ENCODE measurements around the gene PPP1R3F.

Gene PPP1R3F

DNA sequence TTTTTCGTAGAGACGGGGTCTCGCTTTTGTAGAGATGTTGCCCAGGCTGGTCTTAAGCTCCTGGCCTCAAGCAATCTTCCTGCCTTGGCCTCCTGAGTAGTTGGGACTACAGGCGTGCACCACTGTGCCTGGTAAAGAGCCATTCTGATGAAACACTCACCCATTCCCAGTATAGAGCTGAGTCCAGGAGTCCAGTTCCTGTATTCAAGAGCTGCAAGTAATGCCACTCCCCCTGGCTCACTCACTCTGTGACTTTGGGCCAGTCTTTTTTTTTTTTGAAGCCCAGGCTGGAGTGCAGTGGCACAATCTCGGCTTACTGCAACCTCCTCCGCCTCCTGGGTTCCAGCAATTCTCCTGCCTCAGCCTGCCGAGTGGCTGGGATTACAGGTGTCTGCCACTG is 30.9 kb upstream of the PPP1R3F start:
- H3K4me3 ChIP-seq (ENCODE audit: low read depth, low read length): no peak overlapping the region
- no peak for DNase-seq (ENCODE audit: low read depth)
- TF ChIP-seq, protein P1, sequence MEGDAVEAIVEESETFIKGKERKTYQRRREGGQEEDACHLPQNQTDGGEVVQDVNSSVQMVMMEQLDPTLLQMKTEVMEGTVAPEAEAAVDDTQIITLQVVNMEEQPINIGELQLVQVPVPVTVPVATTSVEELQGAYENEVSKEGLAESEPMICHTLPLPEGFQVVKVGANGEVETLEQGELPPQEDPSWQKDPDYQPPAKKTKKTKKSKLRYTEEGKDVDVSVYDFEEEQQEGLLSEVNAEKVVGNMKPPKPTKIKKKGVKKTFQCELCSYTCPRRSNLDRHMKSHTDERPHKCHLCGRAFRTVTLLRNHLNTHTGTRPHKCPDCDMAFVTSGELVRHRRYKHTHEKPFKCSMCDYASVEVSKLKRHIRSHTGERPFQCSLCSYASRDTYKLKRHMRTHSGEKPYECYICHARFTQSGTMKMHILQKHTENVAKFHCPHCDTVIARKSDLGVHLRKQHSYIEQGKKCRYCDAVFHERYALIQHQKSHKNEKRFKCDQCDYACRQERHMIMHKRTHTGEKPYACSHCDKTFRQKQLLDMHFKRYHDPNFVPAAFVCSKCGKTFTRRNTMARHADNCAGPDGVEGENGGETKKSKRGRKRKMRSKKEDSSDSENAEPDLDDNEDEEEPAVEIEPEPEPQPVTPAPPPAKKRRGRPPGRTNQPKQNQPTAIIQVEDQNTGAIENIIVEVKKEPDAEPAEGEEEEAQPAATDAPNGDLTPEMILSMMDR (IDR thresholded peaks at IDR 0.05; ENCODE audit: control insufficient read depth, extremely low read depth, insufficient read depth): no peak

DNA sequence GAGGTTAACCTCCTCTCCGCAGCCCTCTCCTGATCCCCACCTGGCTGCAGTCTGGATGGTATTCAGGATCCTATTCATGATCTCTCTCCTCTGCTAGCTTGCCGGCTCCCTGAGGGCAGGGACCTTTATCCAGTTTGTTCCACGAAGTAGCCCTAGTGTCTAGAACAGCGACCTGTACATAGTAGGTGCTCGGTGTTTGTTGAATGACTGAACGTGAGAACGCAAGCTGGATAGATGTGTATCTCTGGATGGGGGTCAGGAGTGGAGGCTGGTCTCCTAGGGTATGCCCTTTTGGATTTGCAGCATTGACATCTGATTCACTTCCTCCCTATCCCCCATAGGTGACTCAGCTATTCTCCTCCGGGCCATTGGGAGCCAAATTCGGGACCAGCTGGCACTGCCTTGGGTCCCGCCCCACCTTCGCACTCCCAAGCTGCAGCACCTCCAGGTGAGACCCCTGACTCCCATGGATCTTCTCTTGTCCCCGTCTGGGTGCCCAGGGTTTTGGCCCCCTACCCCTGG is 27.0 kb upstream of the PPP1R3F start:
- no peak for DNase-seq (ENCODE audit: low read depth)
- TF ChIP-seq, protein P1 (IDR thresholded peaks at IDR 0.05; ENCODE audit: control insufficient read depth, extremely low read depth, insufficient read depth): no peak
- no peak overlapping the region for H3K4me3 ChIP-seq (ENCODE audit: low read depth, low read length)

DNA sequence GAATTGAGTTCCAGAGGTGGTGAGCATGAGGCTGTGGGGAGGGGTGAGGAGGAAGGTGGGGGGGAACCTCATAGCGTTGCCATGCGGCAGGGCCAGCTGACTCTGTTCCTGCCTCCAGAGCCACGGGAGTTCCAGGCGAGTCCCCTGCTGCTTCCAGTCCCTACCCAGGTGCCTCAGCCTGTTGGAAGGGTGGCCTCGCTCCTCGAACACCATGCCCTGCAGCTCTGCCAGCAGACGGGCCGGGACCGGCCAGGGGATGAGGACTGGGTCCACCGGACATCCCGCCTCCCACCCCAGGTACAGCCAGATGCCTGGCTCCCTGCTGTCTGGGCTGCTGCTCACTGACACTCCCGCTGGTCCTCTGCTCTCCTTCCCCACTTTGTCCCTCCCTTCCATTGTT is 26.4 kb upstream of the PPP1R3F start:
- DNase-seq (ENCODE audit: low read depth): no peak
- TF ChIP-seq, protein P1 (IDR thresholded peaks at IDR 0.05; ENCODE audit: control insufficient read depth, extremely low read depth, insufficient read depth): no peak

DNA sequence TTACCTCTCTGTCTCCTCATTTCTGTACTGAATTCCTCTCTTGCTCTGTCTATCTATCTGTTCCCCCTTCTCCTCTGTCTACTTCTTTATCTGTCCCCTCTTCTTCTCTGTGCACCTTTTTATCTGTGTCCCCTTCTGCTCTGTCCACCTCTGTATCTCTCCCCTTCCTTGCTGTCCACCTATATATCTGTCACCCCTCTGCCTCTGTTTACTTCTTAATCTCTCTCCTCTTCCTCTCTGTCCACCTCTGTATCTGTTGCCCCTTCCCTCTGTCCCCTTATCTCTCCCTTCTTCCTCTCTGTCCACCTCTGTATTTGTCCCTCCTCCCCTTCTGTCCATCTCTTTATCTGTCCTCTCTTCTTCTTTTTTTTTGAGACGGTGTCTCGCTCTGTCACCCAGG is 25.4 kb upstream of the PPP1R3F start:
- TF ChIP-seq, protein P1 (IDR thresholded peaks at IDR 0.05; ENCODE audit: control insufficient read depth, extremely low read depth, insufficient read depth): no peak
- no peak for DNase-seq (ENCODE audit: low read depth)
- no peak overlapping the region for H3K4me3 ChIP-seq (ENCODE audit: low read depth, low read length)

More for the DNA sequence above, 26.4 kb upstream of the PPP1R3F start:
- H3K4me3 ChIP-seq (ENCODE audit: low read depth, low read length): no peak overlapping the region

- DNase-seq (ENCODE audit: low read depth): no peak
- no peak overlapping the region for H3K4me3 ChIP-seq (ENCODE audit: low read depth, low read length)
- TF ChIP-seq, protein P1 (IDR thresholded peaks at IDR 0.05; ENCODE audit: control insufficient read depth, extremely low read depth, insufficient read depth): no peak
Observed at GRCh38 chrX:49246541-49246940, 23.1 kb upstream of the PPP1R3F start.

DNA sequence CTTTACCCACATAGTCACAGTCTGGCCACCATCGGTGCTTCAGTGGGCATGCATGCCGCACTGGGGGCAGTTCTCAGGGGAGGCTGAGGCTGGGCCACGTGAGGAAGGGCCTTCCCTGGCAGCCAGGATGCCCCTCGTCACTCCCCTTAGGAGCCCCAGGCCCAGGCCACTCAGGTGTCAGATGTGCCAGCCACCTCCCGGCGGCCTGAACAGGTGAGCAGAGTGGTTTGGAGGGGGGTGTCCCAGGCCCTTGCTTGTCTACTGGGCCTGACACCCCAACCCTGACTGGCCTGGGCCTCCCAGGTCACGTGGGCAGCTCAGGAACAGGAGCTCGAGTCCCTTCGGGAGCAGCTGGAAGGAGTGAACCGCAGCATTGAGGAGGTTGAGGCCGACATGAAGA is 22.2 kb upstream of the PPP1R3F start:
- TF ChIP-seq, protein P1 (IDR thresholded peaks at IDR 0.05; ENCODE audit: control insufficient read depth, extremely low read depth, insufficient read depth): no peak
- no peak overlapping the region for H3K4me3 ChIP-seq (ENCODE audit: low read depth, low read length)
- no peak for DNase-seq (ENCODE audit: low read depth)

Measured in LNCaP clone FGC (cell line).